DMS153 treated with DMSO at 0.1 percent for 48 hours (cell line): ENCODE measurements around the gene ANP32A.
"Not testable (repeated sequence)": the region's sequence is repeated elsewhere in the genome, so short reads cannot be mapped to it uniquely, and the experiment has no call there.

ENCODE experiments used
- DNase-seq: peaks from one replicate; lab custom pipeline; 2025; ENCODE audit not compliant: unreplicated experiment; lab: John Stamatoyannopoulos, UW

Gene ANP32A

GRCh38 chr15:68820295-68821189 lies at the start of gene ANP32A:
Gene ANP32A (minus strand): TSS chr15:68820895. CDS start chr15:68820751, 144 bp downstream.
- DNase-seq: peak; percentile 17

GRCh38 chr15:68868296-68868695 lies 47.6 kb upstream of the ANP32A start:
- no peak for DNase-seq

- no peak for DNase-seq
These were observed 41.7 kb upstream of the ANP32A start for GRCh38 chr15:68862415-68862814.

- not testable (repeated sequence) for DNase-seq
These were observed 38.0 kb upstream of the ANP32A start for GRCh38 chr15:68858666-68859065.

- DNase-seq: not testable (repeated sequence)
These were observed 36.7 kb upstream of the ANP32A start for GRCh38 chr15:68857443-68857842.

- no peak for DNase-seq
These were observed 31.8 kb upstream of the ANP32A start for GRCh38 chr15:68852461-68852860.

- DNase-seq: no peak
These were observed 31.3 kb upstream of the ANP32A start for GRCh38 chr15:68851971-68852370.

- DNase-seq: no peak
These were observed 28.8 kb upstream of the ANP32A start for GRCh38 chr15:68849497-68849896.

- DNase-seq: no peak
These were observed 26.2 kb upstream of the ANP32A start for GRCh38 chr15:68846851-68847439.

GRCh38 chr15:68844856-68845550 lies 24.3 kb upstream of the ANP32A start:
- no peak for DNase-seq

GRCh38 chr15:68843425-68844311 lies 23.0 kb upstream of the ANP32A start:
- no peak for DNase-seq

- DNase-seq: no peak
These were observed 22.3 kb upstream of the ANP32A start for GRCh38 chr15:68842958-68843357.

- no peak for DNase-seq
These were observed 13.7 kb upstream of the ANP32A start for GRCh38 chr15:68834346-68834745.

- DNase-seq: no peak
These were observed 13.1 kb upstream of the ANP32A start for GRCh38 chr15:68833700-68834331.

GRCh38 chr15:68830141-68830785 lies 9.6 kb upstream of the ANP32A start:
- no peak for DNase-seq

GRCh38 chr15:68829068-68829467 lies 8.4 kb upstream of the ANP32A start:
- no peak for DNase-seq

- DNase-seq: no peak
These were observed 2.9 kb upstream of the ANP32A start for GRCh38 chr15:68823561-68823960.

GRCh38 chr15:68822818-68823217 lies 2.1 kb upstream of the ANP32A start:
- no peak for DNase-seq

- DNase-seq: no peak
These were observed 1.2 kb upstream of the ANP32A start for GRCh38 chr15:68821841-68822381.
